ENCODE data around the gene SMOC2.
"Not testable (repeated sequence)": the region's sequence is repeated elsewhere in the genome, so short reads cannot be mapped to it uniquely, and the experiment has no call there.

The SMOC2 gene

GRCh38 chr6:168609026-168609685 is 168.2 kb downstream of the SMOC2 start:
- DNase-seq = no peak

- DNase-seq = no peak
Observed at GRCh38 chr6:168609914-168610490, 169.0 kb downstream of the SMOC2 start.

DNA sequence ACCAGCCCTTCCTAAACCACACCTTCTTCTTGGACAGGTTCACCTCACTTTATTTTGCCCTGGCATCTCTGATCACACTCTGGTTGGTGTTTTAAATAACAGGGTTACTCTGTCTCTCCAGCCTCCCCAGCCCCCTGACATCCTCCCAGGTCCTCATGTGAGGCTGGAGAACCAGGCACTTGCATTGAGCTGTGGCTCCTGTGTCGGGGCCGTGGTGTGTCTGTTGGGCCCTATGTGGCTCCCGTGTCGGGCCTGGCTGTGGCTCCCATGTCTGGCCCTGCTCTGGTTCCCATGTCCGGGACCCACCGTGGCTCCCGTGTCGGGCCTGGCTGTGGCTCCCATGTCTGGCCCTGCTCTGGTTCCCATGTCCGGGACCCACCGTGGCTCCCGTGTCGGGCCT is 170.0 kb downstream of the SMOC2 start:
- not testable (repeated sequence) for DNase-seq

DNA sequence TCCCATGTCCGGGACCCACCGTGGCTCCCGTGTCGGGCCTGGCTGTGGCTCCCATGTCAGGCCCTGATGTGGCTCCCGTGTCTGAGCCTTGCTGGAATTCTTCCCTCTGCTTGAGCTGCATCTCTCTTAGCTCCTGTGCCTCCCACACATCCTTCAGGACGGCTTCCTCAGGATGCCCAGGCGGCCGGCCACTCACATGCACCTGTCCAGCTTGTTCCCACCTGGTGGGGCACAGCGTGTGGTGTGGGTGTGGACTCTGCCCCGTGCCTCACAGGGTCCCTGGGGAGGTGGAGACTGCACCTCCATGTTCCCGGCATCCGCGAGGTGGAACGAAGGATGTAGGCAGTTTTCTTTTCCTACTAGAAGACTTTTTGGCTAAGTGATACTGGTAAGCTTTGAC is 170.7 kb downstream of the SMOC2 start:
- no peak for DNase-seq

DNA sequence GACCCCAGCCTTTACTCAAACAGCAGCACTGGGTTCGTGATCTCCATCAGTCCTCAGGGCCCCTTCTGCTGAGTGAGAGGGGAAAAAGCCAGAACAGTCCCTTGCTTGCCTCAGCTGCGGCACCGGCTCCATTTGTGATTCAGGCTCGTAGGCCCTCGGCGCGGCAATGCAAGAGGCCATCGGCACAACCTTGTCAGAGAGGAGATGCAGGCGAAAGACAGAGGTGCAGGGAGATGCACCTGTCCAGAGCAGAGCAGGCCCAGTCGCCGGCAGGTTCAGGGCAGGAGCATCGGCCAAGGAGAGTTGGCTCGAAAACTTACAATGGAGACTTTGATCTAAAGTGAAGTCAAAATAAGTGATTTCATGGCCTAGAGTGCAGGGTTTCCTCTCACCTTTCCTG is 171.6 kb downstream of the SMOC2 start:
- no peak for DNase-seq

DNA sequence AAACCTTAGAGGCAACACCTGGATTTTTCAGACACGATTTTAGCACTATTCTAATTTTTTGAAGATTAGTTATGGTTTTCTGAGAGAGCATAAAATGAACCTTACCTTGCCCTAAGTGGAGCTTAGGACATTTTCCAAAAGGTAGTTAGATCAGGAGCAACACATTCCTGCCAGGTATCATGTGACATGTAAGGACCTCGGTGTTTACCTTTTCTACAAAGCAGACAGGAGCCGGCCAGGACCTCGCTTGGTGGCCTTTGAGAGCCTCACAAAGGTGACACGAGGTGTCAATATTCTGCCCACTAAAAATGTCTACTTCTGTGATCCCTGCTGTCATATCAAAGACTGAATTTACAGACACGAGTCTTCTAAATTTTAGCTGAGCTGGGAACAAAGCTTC is 174.9 kb downstream of the SMOC2 start:
- no peak for DNase-seq

DNA sequence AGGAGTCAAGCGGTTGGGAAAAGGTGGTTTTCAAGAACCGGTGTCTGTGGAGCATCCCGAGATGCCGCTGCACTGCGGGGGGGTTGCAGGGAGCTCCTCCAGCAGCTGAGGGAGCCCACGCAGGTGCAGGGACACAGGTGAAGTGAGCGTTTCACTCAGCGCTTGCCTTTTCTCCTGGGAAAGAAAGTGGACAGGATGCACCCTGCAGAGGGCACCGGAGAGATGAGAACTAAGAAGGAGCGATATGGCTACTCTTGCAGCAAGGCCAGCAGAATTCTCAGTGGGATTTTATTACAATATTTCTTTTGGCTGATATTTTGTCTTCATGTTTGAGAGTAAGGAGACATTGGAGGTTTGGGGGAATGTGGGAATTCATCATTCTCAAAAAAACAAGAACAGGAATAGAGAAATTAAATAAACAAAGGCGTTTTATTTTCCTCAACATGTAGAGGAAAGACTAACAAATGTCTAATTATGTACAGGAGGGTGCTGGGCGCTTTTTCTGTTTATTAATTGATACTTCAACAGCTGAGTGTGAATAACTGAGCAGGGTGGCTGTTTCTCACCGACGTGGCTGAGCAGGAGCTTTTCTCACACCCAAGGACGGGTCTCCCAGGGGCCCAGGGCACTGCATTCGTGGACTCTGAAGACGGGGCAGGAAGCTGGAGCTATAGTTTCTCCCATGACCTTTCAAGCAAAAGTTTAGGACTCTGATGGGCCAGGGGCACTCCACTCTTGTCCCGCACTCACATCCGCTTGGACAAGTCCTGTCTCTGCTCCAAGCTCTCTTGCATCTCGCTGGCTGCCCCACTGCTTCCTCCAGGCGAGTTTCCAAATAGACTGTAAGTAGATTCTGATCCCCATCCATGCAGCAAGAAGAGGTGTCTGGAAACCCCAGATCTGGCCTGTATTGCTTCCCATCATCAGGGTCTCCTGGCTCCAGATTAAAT is 176.1 kb downstream of the SMOC2 start:
- no peak for DNase-seq

- DNase-seq = no peak
Observed at GRCh38 chr6:168618546-168619315, 177.7 kb downstream of the SMOC2 start.

- DNase-seq = no peak
Observed at GRCh38 chr6:168619560-168620314, 178.8 kb downstream of the SMOC2 start.

DNA sequence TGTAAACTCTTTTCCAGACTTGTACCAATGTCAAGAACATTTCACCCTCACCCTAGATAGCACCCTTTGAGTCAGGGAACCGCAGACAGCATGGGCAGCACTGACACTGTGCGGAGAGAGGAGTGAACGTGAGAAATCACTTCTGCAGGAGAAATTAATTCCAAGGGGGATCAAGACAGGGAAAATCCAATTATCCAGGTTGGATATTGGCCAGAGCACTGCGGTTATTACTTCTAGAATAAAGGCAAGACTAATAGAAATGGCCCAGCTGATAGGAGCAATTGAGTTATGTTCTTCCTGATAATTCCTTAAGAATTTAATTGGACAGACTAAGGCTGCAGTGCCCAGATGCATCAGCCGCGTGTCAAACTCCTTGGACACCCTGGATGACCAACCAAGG is 179.6 kb downstream of the SMOC2 start:
- DNase-seq = no peak

DNA sequence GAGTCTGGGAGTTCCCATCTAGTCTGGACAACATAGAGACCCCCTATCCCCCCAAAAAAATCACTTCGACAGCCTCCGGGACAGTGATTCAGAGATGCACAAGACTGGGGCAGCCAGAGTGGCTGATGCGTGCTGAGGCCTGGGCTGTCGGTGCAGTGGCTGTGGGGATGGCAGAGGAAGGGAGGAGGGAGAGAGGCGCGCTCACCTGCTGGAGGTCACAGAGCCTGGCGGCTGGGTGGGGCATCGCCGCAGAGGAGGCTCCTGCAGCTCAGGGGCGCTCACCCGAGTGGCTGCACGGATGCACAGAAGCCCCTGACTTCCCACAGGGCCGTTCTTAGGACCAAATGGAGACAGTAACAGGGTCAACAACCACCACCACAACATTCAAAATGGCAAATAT is 182.8 kb downstream of the SMOC2 start:
- no peak for DNase-seq

- DNase-seq = no peak
Observed at GRCh38 chr6:168624540-168624939, 183.6 kb downstream of the SMOC2 start.

DNA sequence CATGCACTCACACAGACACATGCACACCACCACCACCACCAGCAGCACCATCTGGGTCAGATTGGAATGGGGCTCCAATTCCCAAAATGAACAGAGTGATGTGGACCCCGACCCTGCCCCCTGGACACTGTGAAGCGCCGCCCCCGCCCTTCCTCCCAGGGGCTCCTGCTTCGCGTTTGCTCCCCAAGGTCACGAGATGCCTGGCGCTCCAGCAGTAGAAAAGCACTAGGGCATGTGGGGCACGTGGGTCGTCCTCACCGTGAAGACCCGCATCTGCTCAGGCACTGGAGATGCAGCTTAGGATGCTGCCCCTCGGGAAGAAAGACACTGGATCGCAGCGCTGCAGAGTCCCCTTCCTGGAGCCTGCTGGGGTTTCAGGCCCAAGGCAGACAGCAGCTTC is 184.0 kb downstream of the SMOC2 start:
- no peak for DNase-seq

DNA sequence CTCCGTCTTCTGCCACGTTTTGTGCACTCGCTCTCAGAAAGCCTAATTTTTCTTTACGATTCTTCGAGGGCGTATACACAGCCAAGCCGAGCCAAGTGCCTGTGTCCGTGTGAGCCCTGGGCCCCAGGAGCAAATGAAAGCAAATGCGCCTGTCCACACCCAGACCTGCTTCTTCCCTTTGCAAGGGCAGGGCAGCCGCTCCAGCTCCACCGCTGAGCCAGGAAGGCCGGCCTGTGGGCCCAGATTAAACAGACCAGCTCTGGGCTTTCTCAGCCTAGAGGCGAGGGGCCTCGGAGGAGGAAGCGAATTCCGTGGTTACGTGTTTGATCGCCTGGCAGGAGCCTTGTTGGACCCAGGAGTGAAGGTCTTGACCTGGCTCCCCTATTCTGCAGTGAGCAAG is 184.6 kb downstream of the SMOC2 start:
- no peak for DNase-seq

- DNase-seq = no peak
Observed at GRCh38 chr6:168626046-168626602, 185.1 kb downstream of the SMOC2 start.

GRCh38 chr6:168627506-168628175 is 186.7 kb downstream of the SMOC2 start:
- no peak for DNase-seq

DNA sequence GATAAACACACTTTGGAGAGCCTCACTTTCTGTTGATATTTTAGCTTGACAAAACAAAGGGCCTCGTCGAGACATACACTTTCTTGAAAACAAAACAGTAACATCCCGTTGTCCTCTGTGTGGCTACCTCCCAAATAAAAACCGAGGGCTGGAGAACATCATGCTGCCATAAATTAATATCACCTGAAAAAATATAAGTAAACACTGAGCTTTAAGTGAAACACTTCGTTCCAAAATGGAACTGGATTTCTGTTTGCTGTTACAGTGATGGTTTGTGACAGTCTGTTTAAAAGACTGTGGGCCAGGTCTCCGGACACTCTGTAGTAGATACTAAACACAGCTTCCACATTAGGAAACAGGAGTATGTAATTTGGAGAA is 187.2 kb downstream of the SMOC2 start:
- DNase-seq = no peak

DNA sequence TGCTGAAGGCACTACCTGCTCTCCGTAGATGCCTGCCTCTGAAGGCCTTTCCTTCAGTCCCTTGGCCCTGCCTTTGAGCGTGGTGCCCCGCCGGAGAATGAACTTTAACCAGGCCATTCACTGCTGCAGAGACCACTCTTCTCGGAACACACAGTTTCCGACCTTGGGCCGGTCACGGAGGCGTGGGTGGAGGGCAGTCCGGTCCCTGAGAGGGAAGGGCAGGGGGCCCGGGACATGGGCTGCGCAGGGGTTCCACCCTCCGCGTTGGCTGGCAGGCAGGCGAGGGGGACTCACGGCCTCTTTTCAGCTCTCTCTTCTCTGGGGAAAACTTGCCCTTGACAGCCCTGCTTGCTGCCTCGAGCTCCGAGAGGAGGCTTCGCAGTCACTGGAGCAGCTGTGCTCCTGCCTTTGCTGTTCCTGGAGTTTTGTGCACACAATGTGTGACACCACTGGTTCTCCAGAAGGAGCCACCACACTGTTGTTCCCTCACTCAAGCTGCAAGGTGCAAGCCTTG is 187.8 kb downstream of the SMOC2 start:
- no peak for DNase-seq

GRCh38 chr6:168631564-168631963 is 190.6 kb downstream of the SMOC2 start:
- DNase-seq = no peak

DNA sequence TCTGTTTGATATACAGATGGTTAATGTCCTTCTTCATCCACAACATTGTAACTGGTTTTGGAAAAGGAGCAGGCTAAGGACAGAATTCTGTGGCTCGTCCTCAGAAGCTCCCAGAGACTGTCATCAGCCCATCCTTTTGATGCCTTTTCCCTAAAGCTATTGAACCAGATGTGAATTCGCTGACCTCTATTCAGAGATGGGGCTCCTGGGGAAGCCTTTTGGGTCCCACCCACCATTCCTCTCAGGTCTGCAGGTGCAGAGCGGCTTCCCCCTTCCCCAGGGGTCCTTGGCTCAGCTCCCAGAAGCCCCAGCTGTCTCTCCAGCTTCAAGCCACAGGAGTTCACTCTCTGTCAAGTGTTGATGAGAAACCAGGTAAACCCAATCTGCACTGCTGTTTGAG is 191.7 kb downstream of the SMOC2 start:
- DNase-seq = no peak
